Activated gamma-delta T cell treated with anti-CD3 and anti-CD28 coated beads, Interleukin-2, amount 50 U/mL, for 16 hours (primary cell): Measurements from ENCODE around the gene ZBTB45.
"Not testable (repeated sequence)": the region's sequence is repeated elsewhere in the genome, so short reads cannot be mapped to it uniquely, and the experiment has no call there.

ENCODE experiments used
- DNase-seq: peaks from one replicate; pipeline ENCODE4 v3.0.0-alpha.2; 2020; ENCODE audit warnings: low read depth

ZBTB45 gene

GRCh38 chr19:58554494-58555368, 35.1 kb upstream of the ZBTB45 start, which contains the start of gene CHMP2A:
Gene CHMP2A, minus strand, starts transcription at chr19:58555105. Its CDS starts 893 bp downstream, at chr19:58554212.
- peak; percentile 97 for DNase-seq

DNA sequence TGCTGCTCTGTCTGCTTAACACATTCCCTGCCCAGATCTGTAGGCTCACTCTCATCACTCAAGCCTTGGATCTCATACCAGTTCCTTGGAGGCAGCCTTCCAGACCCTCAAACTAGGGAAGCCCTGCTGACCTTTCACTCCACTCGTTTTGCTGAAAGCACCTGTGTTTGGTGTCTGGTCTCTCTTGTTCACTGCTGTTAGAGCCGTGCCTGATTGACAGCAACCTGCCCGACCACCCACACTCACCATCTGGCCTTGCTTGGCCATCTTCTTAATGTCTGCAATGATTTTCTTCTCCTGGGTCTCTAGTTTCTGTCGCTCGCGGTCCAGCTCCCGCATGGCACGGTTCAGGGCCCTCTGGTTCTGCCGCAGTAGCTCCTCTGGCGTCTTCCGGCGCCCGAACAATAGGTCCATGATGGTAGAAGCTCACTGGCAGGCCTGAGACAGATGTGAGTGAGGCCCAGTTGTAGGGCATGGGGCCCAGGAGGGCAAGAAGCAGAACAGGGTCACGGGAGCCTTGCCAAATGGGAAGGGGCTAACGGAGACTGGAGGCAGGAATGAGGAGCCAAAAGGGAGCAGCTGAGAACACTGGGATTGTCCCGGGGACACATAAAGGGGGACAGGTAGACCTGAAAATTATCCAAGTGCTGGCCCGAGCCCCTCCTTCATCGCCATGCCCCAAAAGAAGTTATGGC, 34.3 kb upstream of the ZBTB45 start:
- DNase-seq: no peak

- no peak for DNase-seq
Measured at GRCh38 chr19:58552655-58553054, 33.0 kb upstream of the ZBTB45 start.

- no peak for DNase-seq
Measured at GRCh38 chr19:58551577-58552471, 32.2 kb upstream of the ZBTB45 start.

DNA sequence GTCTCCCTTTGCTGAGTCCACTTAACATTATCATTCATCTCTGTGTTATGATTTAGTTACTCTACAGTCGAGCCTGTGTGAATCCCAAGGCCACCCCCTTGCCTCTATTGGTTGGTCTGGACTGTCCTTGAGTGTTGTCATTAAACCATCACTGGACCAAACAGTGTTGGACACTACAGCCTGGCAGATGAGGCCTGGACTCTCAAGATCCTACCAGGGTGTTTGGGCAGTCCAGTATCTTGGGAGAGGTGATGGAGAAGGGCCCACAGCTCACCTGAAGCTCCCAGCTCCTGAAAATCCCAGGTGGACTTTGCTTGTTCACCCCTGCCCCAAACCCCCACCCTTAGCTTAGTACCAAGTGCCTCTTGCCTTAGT, 31.5 kb upstream of the ZBTB45 start:
- DNase-seq: no peak

GRCh38 chr19:58550362-58551122, 30.9 kb upstream of the ZBTB45 start:
- DNase-seq: no peak

GRCh38 chr19:58549664-58550361, 30.2 kb upstream of the ZBTB45 start:
- no peak for DNase-seq

GRCh38 chr19:58548859-58549663, 29.5 kb upstream of the ZBTB45 start:
- no peak for DNase-seq

DNA sequence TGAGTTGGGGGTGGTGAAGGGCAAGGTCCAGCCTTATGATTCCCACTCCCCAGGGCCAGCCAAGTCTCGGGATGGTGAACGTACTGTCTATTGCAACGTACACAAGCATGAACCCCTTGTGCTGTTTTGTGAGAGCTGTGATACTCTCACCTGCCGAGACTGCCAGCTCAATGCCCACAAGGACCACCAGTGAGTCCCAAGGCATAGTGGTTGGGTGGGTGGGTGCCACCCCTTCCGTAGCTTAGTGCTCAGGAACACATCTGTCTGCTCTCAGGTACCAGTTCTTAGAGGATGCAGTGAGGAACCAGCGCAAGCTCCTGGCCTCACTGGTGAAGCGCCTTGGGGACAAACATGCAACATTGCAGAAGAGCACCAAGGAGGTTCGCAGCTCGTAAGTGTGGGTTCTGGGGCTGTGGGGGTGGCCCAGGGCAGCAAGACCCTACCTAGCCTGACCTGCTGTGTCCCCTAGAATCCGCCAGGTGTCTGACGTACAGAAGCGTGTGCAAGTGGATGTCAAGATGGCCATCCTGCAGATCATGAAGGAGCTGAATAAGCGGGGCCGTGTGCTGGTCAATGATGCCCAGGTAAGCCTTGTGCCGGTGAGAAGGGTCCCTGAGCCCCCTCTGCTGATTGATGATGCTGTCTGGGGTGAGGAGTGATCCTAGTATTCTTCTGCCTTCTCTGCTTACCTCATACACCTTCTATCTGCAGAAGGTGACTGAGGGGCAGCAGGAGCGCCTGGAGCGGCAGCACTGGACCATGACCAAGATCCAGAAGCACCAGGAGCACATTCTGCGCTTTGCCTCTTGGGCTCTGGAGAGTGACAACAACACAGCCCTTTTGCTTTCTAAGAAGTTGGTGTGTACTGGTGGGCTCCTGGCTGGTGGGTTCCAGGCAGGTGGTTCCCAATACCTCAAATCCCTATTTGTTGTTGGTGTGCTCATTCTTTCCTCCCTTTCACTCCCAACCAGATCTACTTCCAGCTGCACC, 28.0 kb upstream of the ZBTB45 start:
- no peak for DNase-seq

GRCh38 chr19:58546019-58546530, 26.5 kb upstream of the ZBTB45 start:
- DNase-seq: no peak

DNA sequence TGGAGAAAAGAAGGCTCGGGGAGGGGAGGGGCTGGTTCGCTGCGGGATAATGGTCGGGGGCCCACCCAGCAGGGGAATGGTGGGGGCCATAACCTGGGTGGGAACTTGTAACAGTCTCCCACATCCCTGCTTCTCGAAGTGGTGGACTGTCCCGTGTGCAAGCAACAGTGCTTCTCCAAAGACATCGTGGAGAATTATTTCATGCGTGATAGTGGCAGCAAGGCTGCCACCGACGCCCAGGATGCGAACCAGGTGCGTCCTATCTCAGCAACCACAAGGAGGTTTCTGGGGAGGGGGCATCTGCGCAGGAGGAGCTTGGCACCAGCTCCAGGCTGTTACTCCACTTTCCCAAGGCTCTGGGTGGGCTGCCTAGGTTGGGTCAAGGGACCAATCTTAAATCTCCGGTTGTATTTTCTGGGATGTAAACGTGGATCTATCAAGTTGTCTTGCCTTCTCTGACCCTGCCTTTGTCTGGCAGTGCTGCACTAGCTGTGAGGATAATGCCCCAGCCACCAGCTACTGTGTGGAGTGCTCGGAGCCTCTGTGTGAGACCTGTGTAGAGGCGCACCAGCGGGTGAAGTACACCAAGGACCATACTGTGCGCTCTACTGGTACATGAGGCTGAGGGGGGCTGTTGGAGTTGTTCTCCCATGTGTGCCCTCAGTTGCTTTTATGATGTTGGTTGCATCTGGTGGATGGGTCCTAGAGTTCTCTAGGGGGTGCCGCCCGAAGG, 25.8 kb upstream of the ZBTB45 start:
- DNase-seq: no peak

DNA sequence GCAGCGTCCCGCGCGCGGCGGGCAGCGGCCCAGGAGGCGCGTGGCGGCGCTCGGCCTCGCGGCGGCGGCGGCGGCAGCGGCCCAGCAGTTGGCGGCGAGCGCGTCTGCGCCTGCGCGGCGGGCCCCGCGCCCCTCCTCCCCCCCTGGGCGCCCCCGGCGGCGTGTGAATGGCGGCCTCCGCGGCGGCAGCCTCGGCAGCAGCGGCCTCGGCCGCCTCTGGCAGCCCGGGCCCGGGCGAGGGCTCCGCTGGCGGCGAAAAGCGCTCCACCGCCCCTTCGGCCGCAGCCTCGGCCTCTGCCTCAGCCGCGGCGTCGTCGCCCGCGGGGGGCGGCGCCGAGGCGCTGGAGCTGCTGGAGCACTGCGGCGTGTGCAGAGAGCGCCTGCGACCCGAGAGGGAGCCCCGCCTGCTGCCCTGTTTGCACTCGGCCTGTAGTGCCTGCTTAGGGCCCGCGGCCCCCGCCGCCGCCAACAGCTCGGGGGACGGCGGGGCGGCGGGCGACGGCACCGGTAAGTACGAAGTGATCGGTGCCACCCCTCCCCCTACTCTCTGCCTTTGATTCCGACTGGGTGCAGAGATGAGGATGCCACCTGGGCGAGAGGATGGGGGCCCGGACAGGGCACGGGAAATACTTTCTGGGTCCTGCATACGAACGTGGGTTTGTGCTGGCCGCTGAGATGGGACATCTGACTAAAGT, 25.1 kb upstream of the ZBTB45 start:
- DNase-seq: peak; percentile 68

DNA sequence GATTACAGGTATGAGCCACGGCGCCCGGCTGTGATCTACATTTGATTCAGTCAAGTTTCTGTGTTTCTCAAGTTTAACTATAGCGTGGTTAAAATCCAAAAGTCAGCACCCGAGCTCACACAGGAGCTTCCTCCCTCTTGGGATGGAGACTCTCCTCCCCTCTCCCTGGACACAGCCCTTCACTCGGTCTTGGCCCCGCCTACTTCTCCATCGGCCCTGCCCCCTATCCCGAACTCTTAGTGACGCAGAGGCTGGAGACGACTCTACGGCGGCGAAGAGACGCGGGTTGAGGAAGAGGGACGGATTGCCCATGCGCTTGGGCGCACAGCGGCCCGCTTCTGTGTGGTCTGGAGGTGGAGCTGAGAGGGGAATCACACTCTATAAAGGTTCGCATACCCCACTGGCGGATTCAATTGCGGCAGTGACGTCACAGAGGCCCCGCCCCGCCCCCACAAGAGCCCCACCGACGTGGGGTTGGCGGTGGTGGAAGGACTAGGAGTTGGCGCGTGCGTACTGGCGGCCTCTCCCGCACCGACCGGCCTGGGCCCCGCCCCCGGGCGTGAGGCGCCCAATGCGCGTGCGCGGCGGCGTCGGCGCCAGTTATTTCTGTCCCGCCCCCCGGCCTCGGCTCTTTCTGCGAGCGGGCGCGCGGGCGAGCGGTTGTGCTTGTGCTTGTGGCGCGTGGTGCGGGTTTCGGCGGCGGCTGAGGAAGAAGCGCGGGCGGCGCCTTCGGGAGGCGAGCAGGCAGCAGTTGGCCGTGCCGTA, 24.4 kb upstream of the ZBTB45 start, which contains the start of gene TRIM28:
Gene TRIM28, plus strand, starts transcription at position 239 of the 765 bp plus-strand sequence. CDS start 694 bp downstream, outside the sequence.
- peak; percentile 100 for DNase-seq

DNA sequence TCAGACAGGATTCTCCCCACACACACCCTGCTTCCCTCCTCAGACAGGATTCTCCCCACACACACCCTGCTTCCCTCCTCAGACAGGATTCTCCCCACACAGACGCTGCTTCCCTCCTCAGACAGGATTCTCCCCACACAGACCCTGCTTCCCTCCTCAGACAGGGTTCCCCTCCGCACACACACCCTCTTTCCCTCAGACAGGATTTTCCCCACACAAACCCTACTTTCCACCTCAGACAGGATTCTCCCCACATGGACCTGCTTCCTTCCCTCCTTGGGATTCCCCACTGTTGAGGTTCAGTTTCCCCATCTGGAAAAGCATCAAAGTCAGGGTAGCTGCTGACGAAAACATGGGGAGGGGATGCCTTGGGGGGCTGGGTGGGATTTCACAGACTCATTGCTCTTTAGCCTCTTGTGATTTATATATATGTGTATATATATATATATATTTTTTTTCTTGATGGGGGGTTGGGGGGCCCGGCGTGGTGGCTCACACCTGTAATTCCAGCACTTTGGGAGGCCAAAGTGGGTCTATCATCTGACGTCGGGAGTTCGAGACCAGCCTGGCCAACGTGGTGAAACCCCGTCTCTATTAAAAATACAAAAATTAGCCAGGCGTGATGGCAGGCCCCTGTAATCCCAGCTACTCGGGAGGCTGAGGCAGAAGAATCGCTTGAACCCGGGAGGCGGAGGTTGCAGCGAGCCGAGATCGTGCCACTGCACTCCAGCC, 23.2 kb upstream of the ZBTB45 start:
- not testable (repeated sequence) for DNase-seq

GRCh38 chr19:58539169-58539559, 19.6 kb upstream of the ZBTB45 start:
- not testable (repeated sequence) for DNase-seq
